ENCODE results near the gene GALNT7.
A peak's percentile ranks its signal among the peaks of the same experiment; 100 is the strongest.
"Not testable (repeated sequence)": the region's sequence is repeated elsewhere in the genome, so short reads cannot be mapped to it uniquely, and the experiment has no call there.

Gene GALNT7

DNA sequence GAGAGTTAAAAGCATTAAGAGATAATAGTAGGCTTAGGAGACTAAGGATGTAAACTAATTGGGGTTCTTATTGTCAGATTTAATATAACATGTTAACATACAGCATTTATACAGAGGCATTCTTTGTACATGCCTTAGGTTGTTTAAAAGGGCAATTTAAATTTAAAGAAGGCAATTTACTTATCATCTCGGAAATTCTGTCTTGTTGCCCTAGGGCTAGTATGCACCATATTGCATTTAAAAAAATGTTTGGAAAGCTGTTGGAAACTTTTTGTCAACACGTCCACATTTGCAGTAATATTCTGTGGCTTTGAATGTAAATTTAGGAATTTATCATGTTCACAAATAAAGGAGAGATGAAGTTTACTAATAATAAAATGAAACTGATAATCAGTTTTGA lies 25.5 kb downstream of the GALNT7 start:
- DNase-seq, result no peak

DNA sequence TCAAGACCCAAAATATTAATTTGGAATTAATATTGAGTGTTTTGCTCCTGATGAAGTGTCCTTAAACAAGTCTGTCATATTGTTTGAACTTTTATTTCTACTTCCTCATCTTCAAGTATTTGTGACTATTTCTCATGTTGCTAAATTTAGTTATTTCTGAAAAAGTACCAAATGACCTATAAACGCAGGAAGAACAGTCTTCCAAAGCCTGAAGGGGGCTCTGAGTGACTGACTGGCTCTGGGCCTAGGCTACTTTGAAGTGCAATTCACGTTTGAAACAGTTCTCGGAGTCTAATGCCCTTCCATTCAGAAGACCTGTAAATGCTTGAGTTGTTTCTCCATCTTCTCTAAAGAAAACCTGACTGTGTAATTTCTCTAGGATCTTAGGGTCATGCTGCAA lies 26.5 kb downstream of the GALNT7 start:
- DNase-seq, result peak in 2 of 56 donors; percentile 4 to 11

DNA sequence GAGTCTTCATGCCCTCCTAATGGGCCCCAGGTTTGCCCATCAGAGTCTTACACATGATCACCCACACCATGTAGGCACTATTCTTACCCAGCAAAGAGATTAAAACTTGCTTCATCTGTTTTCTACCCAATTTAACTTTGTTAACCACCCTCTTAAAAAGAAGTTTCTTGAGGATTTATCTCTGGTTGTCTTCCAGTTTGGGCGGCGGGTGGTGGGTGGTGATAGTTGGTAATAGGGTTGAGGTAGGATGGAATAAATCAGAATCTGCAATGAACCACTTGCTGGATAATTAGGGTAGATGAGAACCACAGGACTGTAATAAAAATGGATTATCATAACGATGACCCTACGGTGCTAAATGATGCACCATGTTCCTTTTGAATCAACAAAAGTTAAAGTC lies 30.9 kb downstream of the GALNT7 start:
- DNase-seq, result no peak

DNA sequence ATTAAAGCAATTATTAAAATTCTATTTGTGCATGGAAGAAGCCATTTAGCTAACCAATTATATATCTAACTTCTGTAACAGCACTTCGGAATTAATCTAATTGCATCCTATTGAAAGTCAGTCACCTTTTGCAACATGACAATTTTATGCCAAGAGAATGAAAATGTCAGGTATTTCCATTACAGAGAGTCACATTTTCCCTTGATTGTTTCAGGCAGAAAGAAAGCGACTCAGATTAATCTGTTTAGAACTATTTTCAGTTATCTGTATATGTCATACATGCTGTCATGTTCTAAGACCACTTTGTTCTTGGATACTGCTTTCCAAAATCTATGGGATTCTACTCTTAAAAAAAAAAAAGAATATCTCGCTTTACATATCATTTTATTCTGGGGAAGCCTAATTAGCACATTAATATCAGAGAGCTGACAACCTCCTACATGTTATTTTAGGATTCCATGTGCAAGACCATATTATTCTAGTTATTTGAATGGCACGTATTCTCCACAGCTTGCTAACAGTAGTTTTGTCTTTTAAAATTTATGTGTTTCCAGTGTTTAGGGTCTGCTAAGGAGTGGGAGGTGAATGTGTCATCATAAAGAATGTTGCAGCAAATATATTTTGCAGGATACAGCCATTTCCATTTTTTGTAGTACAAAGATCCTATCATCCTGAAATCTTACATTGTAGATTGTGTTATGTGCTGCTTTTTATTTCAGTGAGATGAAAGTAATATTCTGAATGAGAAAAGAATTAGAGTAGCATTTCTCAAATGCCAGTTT lies 31.7 kb downstream of the GALNT7 start:
- no peak for DNase-seq

DNA sequence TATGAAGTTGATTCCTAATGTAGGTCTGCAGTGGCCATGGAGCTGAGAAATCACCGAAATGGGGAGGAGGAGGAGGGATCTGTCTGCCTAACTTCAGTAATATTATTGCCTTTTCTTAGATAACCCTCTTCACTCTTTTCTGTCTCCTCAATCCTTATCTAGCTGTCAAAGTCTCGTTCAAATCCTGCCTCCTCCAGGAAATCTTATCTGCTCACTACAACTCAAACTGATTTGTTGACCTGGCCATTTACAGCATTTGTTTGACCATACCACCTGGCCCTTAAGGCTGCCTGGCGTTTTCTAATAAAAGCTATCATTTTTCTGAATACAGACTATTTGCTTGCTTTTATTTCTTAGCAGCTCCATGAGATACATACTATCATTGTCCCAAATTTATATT lies 33.8 kb downstream of the GALNT7 start:
- DNase-seq, result no peak

DNA sequence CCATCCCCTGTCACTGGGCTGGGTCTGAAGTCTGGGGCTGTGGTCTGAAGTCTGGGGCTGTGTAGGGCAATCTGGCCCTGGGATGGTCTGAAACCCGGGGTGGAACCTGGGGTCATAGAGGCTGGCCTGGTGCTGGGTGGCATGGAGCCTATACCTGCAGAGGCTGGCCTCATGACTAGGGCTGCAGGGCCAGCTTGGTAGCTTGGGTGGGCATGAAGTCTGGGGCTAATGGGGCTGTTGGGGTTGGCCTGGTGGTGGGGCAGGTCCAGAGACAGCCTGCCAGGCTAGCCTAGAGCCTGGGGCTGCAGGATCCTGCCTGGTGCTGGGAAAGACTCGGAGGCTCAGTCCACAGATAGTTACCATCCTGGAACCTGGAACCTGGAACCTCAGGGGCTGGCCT lies 37.0 kb downstream of the GALNT7 start:
- no peak for DNase-seq

DNA sequence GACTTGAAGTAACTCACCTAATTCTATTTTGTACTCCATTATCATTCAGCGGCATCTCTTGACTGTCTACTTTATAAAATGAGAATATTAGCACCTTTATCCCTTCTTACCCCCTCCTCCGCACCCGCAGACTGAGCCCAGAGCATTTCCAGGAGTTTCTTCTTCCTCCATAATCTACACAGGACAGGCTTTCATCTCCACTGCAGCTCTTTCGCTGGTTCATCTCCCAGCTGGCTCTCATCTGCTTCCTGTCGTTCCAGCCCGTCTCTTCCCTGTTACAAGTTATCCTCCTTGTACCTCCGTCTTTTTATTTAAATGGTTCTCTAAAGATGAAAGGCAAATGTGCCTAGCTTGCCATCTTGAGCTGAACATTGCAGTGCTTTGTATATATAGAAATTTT lies 39.8 kb downstream of the GALNT7 start:
- DNase-seq, result no peak

DNA sequence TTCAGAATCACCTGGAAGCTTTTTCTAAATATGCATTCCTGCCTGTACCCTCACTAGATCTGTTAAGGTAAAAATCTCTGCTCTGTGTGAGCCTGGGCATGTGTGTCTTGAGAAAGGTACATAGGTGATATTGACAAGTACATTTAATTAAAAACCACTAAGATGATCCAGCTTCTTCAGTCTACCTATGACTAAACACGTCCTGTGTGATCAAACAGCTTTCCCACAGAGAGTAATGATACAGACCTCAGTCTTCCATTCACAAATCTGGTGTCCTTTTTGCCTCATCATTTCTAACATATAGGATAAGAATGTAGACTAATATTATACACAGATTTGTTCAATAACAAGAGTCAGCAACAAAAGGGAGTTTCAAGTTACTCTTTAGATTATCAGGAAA lies 42.6 kb downstream of the GALNT7 start:
- no peak for DNase-seq

DNA sequence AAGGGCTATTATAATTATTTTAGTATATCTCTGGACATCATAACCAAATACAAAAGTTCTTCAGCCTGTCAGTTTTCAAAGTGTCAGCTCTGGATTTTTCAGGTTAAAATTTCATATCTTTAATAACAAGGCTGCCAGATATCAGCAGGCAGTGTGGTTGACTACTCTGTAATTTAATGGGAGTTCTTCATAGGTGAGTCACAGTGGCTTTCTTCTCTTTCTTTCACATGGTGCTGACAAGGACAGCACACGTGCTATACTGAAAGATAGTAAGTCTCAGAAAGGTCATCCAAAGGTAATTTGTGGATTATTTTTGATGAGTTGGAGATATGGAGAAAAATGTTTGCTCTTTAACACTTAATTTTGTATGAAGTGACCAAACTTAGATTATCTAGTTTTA lies 43.2 kb downstream of the GALNT7 start:
- no peak for DNase-seq

DNA sequence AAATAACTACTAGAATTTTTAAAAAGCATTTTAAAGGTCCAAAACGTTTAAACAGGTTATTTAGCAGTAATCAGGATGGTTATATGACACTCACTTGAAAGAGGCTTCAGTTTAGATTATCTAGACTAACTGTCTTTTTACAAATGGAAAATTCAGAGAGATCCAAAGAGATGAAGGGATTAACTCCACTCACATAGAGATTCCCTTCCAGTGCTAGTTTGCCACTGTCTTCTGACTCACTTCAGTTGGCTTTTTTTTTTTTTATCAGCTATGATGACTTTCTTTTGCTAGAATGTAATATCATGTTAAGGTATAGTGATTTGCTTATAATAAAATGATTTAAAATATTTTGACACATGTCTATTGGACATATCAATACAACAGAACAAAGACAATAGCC lies 43.8 kb downstream of the GALNT7 start:
- no peak for DNase-seq

DNA sequence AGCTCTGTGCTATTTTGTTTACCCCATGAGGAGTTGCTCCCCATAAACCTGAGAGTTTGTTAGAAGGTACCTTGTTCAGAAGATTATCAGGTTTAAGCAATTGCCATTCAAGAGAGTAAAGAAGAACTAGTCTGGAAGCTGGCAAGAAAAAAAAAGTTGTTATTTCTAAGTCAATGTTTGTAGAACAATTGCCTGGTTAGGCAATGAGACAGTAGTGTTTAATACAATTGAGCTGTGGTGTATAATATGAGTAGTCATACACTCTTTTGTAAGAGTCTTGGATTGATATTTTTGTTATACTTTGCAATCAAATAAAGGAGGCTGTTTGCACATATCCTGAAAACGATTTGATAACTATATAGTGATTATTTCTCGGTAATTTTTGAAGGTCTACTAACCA lies 44.7 kb downstream of the GALNT7 start:
- no peak for DNase-seq

DNA sequence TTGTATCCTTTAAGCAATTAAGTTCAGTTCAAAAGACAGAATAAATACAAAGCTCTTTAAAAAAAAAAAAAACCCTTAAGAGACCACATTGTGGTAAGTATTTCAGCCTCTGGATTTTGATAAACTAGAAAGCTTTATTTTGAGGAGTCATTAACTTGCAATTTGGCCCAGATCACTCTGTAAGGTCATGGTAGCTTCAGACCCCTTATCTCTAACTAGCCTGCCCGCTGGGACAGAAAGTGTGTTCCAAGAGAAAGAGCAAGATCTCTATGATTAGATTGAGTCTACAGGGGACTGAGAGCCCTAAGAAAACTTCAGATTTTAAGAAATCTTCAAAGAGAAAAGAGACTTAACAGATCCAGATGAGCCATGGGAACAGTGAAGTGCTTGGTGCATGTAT lies 45.6 kb downstream of the GALNT7 start:
- no peak for DNase-seq

DNA sequence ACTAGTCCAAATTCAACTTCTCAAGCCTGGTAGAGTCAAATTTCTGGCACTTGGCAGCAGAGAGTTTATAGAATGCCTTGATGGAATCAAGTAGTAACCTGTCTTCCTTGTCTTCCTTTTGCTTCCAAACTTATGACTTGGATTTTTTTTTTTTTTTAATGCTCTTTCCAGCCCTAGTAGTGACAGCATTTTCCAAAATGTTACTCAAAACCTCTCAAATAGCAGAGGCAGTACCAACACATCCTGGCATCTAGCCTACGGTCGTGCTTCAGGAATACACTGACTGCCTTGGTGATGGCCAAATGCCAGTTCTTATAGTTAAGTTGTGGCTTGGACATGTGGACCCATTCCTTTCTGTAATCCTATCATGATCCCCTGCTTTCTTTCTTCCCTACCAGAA lies 46.0 kb downstream of the GALNT7 start:
- no peak for DNase-seq

DNA sequence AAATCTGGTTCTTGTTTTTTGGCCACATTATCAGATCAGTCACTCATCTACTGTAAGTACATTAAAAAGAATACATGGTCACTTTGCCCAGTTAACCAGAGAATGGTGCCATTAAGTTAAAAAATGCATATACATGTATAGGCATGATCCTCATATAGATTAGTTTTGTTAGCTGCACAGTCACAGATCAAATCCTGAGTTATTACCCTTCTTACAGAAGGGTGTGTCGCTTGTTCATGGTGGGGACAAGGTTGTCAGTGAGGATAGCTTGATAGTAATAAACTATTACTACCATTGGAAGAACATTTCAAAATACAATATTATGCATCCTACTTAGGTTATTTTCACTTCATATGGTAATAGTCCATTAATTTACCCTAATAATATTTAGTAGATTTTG lies 48.5 kb downstream of the GALNT7 start:
- no peak for DNase-seq

DNA sequence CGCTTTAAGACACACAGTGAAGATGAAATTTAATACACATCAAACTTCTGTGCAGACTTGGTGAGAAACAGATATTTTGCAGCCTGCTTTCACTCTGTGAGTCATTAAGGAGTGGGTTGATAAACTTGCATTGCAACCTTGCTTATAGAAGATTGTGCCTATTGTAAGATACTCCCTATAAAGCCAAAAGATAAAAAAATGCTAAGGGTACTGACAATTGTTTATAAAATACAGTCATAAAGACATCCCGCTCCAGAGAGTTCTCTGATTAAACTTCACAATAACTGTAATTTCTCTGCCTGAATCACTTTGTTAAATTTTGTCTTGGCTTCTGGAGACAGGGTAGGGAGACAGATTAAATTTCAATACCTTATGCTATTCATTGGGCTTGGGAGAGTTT lies 49.1 kb downstream of the GALNT7 start:
- no peak for DNase-seq

DNA sequence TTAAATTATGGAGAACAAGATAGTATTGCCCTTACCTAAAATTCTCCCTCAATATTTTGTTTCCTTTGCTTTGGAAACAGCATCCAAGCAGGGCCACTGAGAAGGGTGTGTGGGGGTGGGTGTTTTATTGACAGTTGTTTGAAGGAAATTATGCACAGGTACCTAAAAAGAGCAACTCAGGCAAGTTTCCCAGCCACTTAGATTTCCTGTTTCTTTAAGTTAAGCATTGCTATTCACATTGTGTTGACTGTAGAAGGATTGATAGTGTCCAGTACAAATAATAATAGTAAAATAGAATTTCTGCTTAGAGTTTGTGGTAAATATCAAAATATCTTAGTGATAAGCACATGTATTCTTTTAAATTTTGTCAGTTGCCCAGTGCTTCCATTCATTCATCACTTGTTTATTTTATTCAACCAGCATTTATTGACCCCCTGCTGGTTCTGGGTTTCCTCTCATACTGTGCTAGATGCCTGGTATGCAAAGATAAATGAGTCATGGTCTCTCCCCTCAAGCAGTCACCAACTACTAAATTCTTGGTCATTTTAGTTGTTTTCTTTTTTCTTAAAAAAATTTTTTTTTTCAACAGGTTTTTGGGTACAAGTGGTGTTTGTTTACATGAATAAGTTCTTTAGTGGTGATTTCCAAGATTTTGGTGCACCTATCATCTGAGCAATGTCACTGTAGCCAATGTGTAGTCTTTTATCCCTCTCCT lies 50.0 kb downstream of the GALNT7 start:
- DNase-seq, result no peak

DNA sequence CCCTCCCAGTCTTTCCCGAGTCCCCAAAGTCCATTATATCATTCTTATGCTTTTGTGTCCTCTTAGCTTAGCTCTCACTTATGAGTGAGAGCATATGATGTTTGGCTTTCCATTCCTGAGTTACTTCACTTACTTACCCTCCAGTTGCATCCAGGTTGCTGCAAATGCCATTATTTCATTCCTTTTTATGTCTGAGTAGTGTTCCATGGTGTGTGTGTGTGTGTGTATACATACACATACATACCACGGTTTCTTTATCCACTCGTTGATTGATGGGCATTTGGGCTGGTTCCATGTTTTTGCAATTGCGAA lies 50.5 kb downstream of the GALNT7 start:
- DNase-seq, result not testable (repeated sequence)

DNA sequence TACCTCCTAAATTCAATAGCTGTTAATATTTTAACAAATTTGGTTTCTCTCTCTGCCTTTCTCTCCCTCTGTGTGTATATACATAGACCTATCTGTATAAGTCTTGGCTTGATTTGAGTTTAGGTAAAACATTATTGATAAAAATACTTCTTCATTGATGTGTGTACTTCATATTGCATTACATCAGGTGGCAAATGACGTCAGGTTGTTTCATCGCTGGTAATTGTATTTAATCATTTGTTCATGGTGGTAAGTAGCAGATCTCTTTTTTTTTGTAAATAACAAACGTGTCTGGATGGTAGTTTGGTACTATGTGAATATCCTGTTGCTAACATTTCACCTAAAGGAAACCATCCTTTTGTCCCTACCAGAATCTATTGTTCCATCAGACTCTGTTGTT lies 55.1 kb downstream of the GALNT7 start:
- DNase-seq, result no peak

DNA sequence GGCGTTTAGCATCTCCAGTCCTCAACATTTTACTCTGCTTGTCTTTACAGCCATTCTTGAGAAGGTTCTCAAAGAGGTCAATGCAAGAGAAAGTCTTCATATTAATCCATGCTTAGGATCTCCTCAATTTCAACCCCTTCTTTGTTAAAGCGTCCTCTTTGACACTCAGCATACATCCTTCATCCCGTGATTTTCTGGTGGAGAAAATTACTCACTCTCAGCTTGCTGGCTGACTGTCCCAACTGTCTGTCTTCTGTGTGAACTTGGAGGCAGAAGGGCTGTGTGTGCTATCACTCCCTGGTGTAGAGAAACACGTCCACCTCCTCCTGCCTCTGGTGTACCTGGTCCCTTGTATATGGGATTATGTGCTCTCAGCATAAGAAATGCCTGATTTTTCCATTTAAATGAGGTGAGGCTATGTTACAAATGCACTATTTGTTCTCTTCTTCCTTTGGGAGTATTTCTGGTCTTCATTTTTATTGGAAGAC lies 57.8 kb downstream of the GALNT7 start:
- DNase-seq, result no peak

DNA sequence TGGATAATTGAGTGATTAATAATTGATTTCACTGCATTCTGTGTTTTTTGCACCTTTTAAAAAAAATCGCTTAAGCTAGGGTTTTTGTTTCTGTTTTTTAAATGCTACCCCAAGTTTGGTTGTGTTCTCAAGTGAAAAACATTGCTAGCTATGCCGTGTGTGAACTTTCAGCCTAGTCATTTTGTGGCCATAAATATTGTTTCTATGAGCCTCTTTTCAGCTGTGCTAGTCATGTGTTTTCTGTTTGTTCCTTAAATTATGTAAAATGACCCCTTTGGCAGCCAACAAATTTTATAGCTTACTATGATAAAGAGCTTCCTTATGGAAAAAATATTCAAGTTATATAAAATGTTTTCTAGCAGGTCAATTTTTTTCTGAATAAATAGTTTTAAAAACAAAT lies 59.1 kb downstream of the GALNT7 start:
- DNase-seq, result no peak

DNA sequence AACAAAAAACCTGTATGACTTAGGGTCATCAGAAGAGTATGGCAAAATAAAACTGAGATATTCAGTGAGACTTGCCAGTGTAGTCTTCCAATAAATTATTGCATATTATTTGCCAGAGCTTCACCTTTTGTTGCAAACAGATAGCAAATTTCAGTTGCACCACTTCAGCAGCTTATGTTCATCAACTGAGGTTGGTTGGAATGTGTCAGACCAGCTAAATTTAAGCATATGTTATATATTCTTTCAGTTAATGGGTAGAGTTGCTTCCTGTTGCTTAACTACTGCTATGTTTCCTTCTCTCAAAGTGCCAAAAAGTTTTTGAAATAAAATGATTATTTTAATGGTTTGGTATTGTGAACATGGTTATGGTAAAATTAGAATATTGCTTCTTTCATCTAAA lies 61.5 kb downstream of the GALNT7 start:
- DNase-seq, result no peak

DNA sequence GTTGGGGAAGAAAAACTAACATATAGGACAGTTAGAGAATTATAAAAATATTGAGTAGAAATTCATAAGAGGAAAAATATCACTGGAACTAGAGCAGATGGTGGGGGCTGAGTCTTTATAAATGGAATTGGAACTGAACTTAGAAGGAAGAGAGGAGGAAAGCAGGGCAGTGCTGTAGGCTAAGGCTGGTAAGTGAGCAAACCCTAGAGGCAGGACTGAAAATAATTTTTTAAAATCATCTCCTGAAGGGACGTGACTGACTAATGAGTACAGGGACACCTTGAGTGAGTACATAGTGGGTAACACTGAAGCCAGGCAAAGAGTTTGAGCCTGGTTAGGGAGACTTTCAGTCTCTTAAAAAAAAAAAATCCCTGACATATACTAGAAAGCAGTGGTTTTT lies 63.3 kb downstream of the GALNT7 start:
- DNase-seq, result no peak

DNA sequence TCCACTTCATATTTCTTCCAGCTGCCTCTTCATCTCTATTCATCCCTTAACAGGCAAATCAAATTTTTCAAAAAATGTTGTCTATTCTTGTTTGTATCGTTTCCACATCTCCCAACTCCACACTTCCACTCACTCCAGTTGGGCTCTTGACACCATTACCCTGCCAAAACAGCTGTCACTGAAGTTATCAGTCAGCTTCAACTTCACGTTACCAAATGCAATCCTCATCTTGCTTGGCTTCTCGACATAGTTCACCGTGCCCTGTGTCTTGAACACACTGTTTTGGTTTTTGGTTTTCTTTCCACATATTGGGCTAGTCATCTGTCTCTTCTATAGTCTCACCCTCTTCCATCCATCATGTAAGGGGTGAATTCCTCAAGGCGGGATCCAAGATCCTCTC lies 65.2 kb downstream of the GALNT7 start:
- DNase-seq, result no peak
